Calu3 (cell line): Measurements from ENCODE around the gene GOLGA1. TPM values are rescaled to one million over a fixed set of nuclear protein-coding genes. Genes with fewer than 3 reads are reported as not detected.
A peak's percentile ranks its signal among the peaks of the same experiment; 100 is the strongest.

Experiments
- BruUV-seq: library from RNA; stranded (reverse); fragments of 400-500 nt; replicated peaks from 2 replicates; lab custom pipeline; 2021; lab: Mats Ljungman, UMichigan
- CTCF ChIA-PET: fragments of 300-600 bp; sonication (Branson Sonifier 250); formaldehyde crosslinking; loops from one replicate; lab custom pipeline; 2022; ENCODE audit warnings: antibody characterized with exemption; lab: Charles Lee
- DNase-seq: peaks from one replicate; pipeline ENCODE4 v3.0.0; 2022
- H3K27ac Mint-ChIP-seq: one replicate; pipeline ENCODE4 v1.8.0; 2022; ENCODE audit warnings: mixed read lengths; ENCODE audit not compliant: unreplicated experiment
- H3K27me3 Mint-ChIP-seq: one replicate; pipeline ENCODE4 v1.8.0; 2022; ENCODE audit warnings: mixed read lengths; ENCODE audit not compliant: unreplicated experiment
- H3K36me3 Mint-ChIP-seq: one replicate; pipeline ENCODE4 v1.8.0; 2022; ENCODE audit warnings: mild to moderate bottlenecking, moderate library complexity, mixed read lengths; ENCODE audit not compliant: insufficient read depth, unreplicated experiment
- H3K4me1 Mint-ChIP-seq: one replicate; pipeline ENCODE4 v1.8.0; 2022; ENCODE audit warnings: mild to moderate bottlenecking, low read depth, mixed read lengths; ENCODE audit not compliant: unreplicated experiment
- H3K4me3 Mint-ChIP-seq: one replicate; pipeline ENCODE4 v1.8.0; 2022; ENCODE audit warnings: mild to moderate bottlenecking, low read depth, moderate library complexity, mixed read lengths; ENCODE audit not compliant: unreplicated experiment
- H3K9me3 Mint-ChIP-seq: one replicate; pipeline ENCODE4 v1.8.0; 2022; ENCODE audit warnings: low read depth, mixed read lengths; ENCODE audit not compliant: unreplicated experiment
- CTCF ChIP-seq: fragments of 200-600 bp; IDR thresholded peaks from one replicate; pipeline ENCODE4 v1.8.0; 2022; ENCODE audit warnings: antibody characterized with exemption; ENCODE audit not compliant: unreplicated experiment
- intact Hi-C: fragments of 100-400 bp; cut with micrococcal nuclease; formaldehyde crosslinking; loops from one replicate; pipeline ENCODE4 v1.10.0; 2022; ENCODE audit not compliant: unreplicated experiment
- total RNA-seq: library from RNA; stranded (reverse); gene quantifications from 2 replicates; pipeline ENCODE4 v1.2.3, GENCODE V29; 2022

The GOLGA1 gene
- total RNA-seq, 1 experiment from 2014 or later = 13.4 TPM

- intact Hi-C loops = no loop called here
- CTCF ChIA-PET = interaction anchor here (1.1 kb wide), 1 partner anchor 200 kb away, joined by 3 read pairs; no protein-coding TSS in a partner anchor
- no TSS peak for BruUV-seq
- Mint-ChIP-seq H3K36me3 (peaks cover 30% of the 10 kb centered on the region), H3K4me1 (no peaks in the 10 kb centered on the region), H3K27me3 (no peaks in the 10 kb centered on the region), H3K4me3 (peak overlapping the region; percentile 83), H3K27ac (peak overlapping the region; percentile 83), H3K9me3 (no peaks in the 10 kb centered on the region)
- DNase-seq = peak; percentile 13
- no peak for TF ChIP-seq CTCF
Measured at GRCh38 chr9:124941679-124942561, 1.0 kb upstream of the GOLGA1 start.

GRCh38 chr9:124940521-124940893 is 376 bp downstream of the GOLGA1 start:
- H3K36me3 Mint-ChIP-seq = peaks cover 30% of the 10 kb centered on the region
- H3K27me3 Mint-ChIP-seq = no peaks in the 10 kb centered on the region
- H3K9me3 Mint-ChIP-seq = no peaks in the 10 kb centered on the region
- CTCF ChIA-PET = interaction anchor here (1.1 kb wide), 1 partner anchor 201 kb away, joined by 3 read pairs; no protein-coding TSS in a partner anchor
- H3K4me3 Mint-ChIP-seq = peak overlapping the region; percentile 83
- no peak for DNase-seq
- H3K4me1 Mint-ChIP-seq = no peaks in the 10 kb centered on the region
- intact Hi-C loops = no loop called here
- BruUV-seq = no TSS peak
- H3K27ac Mint-ChIP-seq = peak overlapping the region; percentile 69
- no peak for TF ChIP-seq CTCF

GRCh38 chr9:124939944-124940343 is 939 bp downstream of the GOLGA1 start:
- Mint-ChIP-seq H3K36me3 (peaks cover 30% of the 10 kb centered on the region), H3K9me3 (no peaks in the 10 kb centered on the region), H3K27me3 (no peaks in the 10 kb centered on the region), H3K27ac (peak overlapping the region; percentile 69), H3K4me3 (peak overlapping the region; percentile 83), H3K4me1 (no peaks in the 10 kb centered on the region)
- intact Hi-C loops = no loop called here
- BruUV-seq = TSS peak; percentile 49
- no peak for DNase-seq
- TF ChIP-seq CTCF = no peak
- CTCF ChIA-PET = no interaction called here

GRCh38 chr9:124934290-124934689 is 6.6 kb downstream of the GOLGA1 start:
- CTCF ChIA-PET = no interaction called here
- Mint-ChIP-seq H3K27ac (no peak overlapping the region), H3K36me3 (no peaks in the 10 kb centered on the region), H3K4me3 (no peak overlapping the region), H3K9me3 (no peaks in the 10 kb centered on the region), H3K4me1 (no peaks in the 10 kb centered on the region), H3K27me3 (no peaks in the 10 kb centered on the region)
- DNase-seq = no peak
- no peak for TF ChIP-seq CTCF
- BruUV-seq = no TSS peak
- intact Hi-C loops = no loop called here
